Stimulated activated CD4-positive, alpha-beta T cell treated with anti-CD3 and anti-CD28 coated beads, Interleukin-12 subunit alpha, Interleukin-12 subunit beta, amount 100 ng/mL, for 4 hours (primary cell): ENCODE measurements around the gene ZNF30.
"Not testable (repeated sequence)": the region's sequence is repeated elsewhere in the genome, so short reads cannot be mapped to it uniquely, and the experiment has no call there.

Source experiments
- DNase-seq: peaks from one replicate; pipeline ENCODE4 v3.0.0-alpha.2; 2020

ZNF30 gene

GRCh38 chr19:34990578-34991192 lies 64.0 kb downstream of the ZNF30 start:
- no peak for DNase-seq

- DNase-seq = no peak
Measured at GRCh38 chr19:34991542-34992333, 65.0 kb downstream of the ZNF30 start.

- not testable (repeated sequence) for DNase-seq
Measured at GRCh38 chr19:34992582-34992981, 65.9 kb downstream of the ZNF30 start.

GRCh38 chr19:34994286-34994642 lies 67.6 kb downstream of the ZNF30 start:
- DNase-seq = no peak
